ENCODE measurements around the gene WIZ. TPM values are rescaled to one million over a fixed set of nuclear protein-coding genes. Genes with fewer than 3 reads are reported as not detected.
A peak's percentile ranks its signal among the peaks of the same experiment; 100 is the strongest.

WIZ gene
- total and polyA plus RNA-seq, 2 donors (not counting 1 experiment from before 2014, with no cell fraction given): 15.0 to 24.8 TPM

- whole genome bisulfite sequencing (ENCODE audit: insufficient coverage): 30% methylated on average over 3 of the region's 3 CpGs
- POLR2A ChIA-PET: no interaction called here
These were observed 45.0 kb downstream of the WIZ start for GRCh38 chr19:15404780-15405211.

More at GRCh38 chr19:15404780-15405211, 45.0 kb downstream of the WIZ start:
- Histone ChIP-seq H3K4me3 (ENCODE audit: control extremely low read depth in 1 of 5, extremely low read depth in 1 of 5, insufficient read depth in 1 of 5, low read depth in 2 of 5, low read length in 4 of 5) (no peak overlapping the region), H3K36me3 (replicated peaks in 1 of 2; ENCODE audit: control extremely low read depth in 1 of 2, control insufficient read depth in 1 of 2, extremely low read depth in 1 of 2, insufficient read depth in 2 of 2, low read length in 1 of 2) (peaks cover 2 to 65% of the 10 kb centered on the region in 2 experiments), H4K20me1 (ENCODE audit: control insufficient read depth, insufficient read depth, low read length, poor library complexity, severe bottlenecking) (peaks cover 93% of the 10 kb centered on the region), H3K9ac (ENCODE audit: low read length) (no peak overlapping the region), H2AFZ (ENCODE audit: insufficient read depth, low read depth, low read length, poor library complexity, severe bottlenecking) (no peak overlapping the region), H3K27me3 (replicated peaks in 1 of 4; ENCODE audit: control extremely low read depth in 1 of 4, control insufficient read depth in 3 of 4, insufficient read depth in 4 of 4, low read length in 3 of 4) (no peaks in the 10 kb centered on the region), H3K79me2 (ENCODE audit: control insufficient read depth, insufficient read depth, low read length) (peaks cover 94% of the 10 kb centered on the region), H3K27ac (ENCODE audit: low read length in 2 of 2) (peak overlapping the region in 1 of 2 donors; percentile 23), H3K4me2 (replicated peaks; ENCODE audit: low read depth, low read length, poor library complexity, severe bottlenecking) (peak overlapping the region; percentile 26), H3K4me1 (ENCODE audit: control insufficient read depth in 2 of 2, insufficient read depth in 2 of 2, low read length in 2 of 2) (peaks cover 10 to 13% of the 10 kb centered on the region in 2 donors), H3K9me3 (ENCODE audit: control extremely low read depth in 1 of 3, control insufficient read depth in 2 of 3, insufficient read depth in 1 of 3, low read length in 2 of 3) (no peaks in the 10 kb centered on the region)
- intact Hi-C loops (cut with micrococcal nuclease): no loop called here
- Mint-ChIP-seq H3K4me3 (peak overlapping the region; percentile 53), H3K27me3 (no peaks in the 10 kb centered on the region), H3K9me3 (ENCODE audit: insufficient read depth) (no peaks in the 10 kb centered on the region), H3K4me1 (peaks cover 44% of the 10 kb centered on the region), H3K27ac (peak overlapping the region; percentile 54)
- DNase-seq (no peak), ATAC-seq (ENCODE audit: low read depth) (no peak)
- no peak for TF ChIP-seq EZH2 (IDR thresholded peaks at IDR 0.05; ENCODE audit: borderline replicate concordance, insufficient read depth, low read depth, low read length, poor library complexity, severe bottlenecking)
- TF ChIP-seq CTCF (IDR thresholded peaks at IDR 0.05): no peak
- CTCF ChIA-PET: interaction anchor here (0.6 to 2.4 kb wide), 3 partner anchors 8 to 80 kb away, joined by 3 to 8 read pairs (median 3); partner anchors contain the start of gene AKAP8L

Measured in B cell (primary cell).